Panc1 (cell line): ENCODE data around the gene LYSMD3. TPM values are rescaled to one million over a fixed set of nuclear protein-coding genes. Genes with fewer than 3 reads are reported as not detected.

Experiments
- ATAC-seq: fragments of 200-7000 bp; cut with Tn5 transposase; 2 replicates; pipeline ENCODE4 v1.9.1; 2020; ENCODE audit warnings: mild to moderate bottlenecking, moderate library complexity
- BruUV-seq: library from RNA; stranded (reverse); fragments of 400-500 nt; replicated peaks from 2 replicates; lab custom pipeline; 2021; lab: Mats Ljungman, UMichigan
- CTCF ChIA-PET: fragments of 300-600 bp; sonication (Branson Sonifier 250); formaldehyde crosslinking; loops from one replicate; lab custom pipeline; 2022; ENCODE audit warnings: antibody characterized with exemption; lab: Charles Lee
- POLR2A ChIA-PET: fragments of 300-600 bp; sonication (Branson Sonifier 250); formaldehyde crosslinking; loops from one replicate; lab custom pipeline; 2022; ENCODE audit warnings: antibody characterized with exemption; lab: Charles Lee
- DNase-seq: peaks from one replicate; pipeline ENCODE4 v3.0.0-alpha.2; 2010; ENCODE audit warnings: low read depth, low spot score
- H3K27ac ChIP-seq: 2 replicates; pipeline ENCODE4 v1.5.1; 2011; ENCODE audit warnings: mild to moderate bottlenecking, low read length, inconsistent platforms
- H3K27me3 ChIP-seq: fragments of 200-500 bp; sonication (Bioruptor generic); 2 replicates; pipeline ENCODE4 v1.6.0; 2014; ENCODE audit warnings: low read length, inconsistent platforms; ENCODE audit not compliant: control insufficient read depth, insufficient read depth
- H3K36me3 ChIP-seq: fragments of 200-500 bp; sonication (Bioruptor generic); 2 replicates; pipeline ENCODE4 v1.5.1; 2014; ENCODE audit warnings: inconsistent platforms, mild to moderate bottlenecking, low read length, moderate library complexity; ENCODE audit not compliant: control insufficient read depth, insufficient read depth
- H3K4me1 ChIP-seq: 2 replicates; pipeline ENCODE4 v1.5.1; 2011; ENCODE audit warnings: inconsistent platforms, mild to moderate bottlenecking, low read length, moderate library complexity; ENCODE audit not compliant: control insufficient read depth, insufficient read depth
- H3K4me3 ChIP-seq, 2 experiments: 2 replicates each; pipeline ENCODE4 v1.5.1; 2011 to 2012; ENCODE audit warnings: low read depth in 2 of 2, low read length in 2 of 2, mild to moderate bottlenecking in 2 of 2, inconsistent platforms in 1 of 2, moderate library complexity in 1 of 2
- H3K9me3 ChIP-seq: fragments of 200-500 bp; sonication (Bioruptor generic); 2 replicates; pipeline ENCODE4 v1.5.1; 2014; ENCODE audit warnings: low read depth, mild to moderate bottlenecking, inconsistent platforms, low read length, moderate library complexity; ENCODE audit not compliant: control insufficient read depth, insufficient read depth
- CTCF ChIP-seq: fragments of 450-650 bp; IDR thresholded peaks from 2 replicates; pipeline ENCODE4 v1.5.1; 2017; ENCODE audit warnings: mild to moderate bottlenecking
- POLR2AphosphoS5 ChIP-seq: IDR thresholded peaks from 2 replicates; pipeline ENCODE4 v1.6.1; 2012; ENCODE audit warnings: mild to moderate bottlenecking, low read depth, low read length, moderate library complexity
- SIN3A ChIP-seq: IDR thresholded peaks from 2 replicates; pipeline ENCODE4 v1.6.1; 2012; ENCODE audit warnings: low read depth, mild to moderate bottlenecking, low read length, moderate library complexity, borderline replicate concordance; ENCODE audit not compliant: insufficient read depth
- TCF7L2 ChIP-seq: IDR thresholded peaks from 2 replicates; pipeline ENCODE4 v1.6.1; 2011; ENCODE audit warnings: mild to moderate bottlenecking, low read depth, low read length, inconsistent platforms
- in situ Hi-C: cut with HindIII; loops from 2 replicates; pipeline ENCODE4 v1.10.0; 2016; ENCODE audit warnings: low sequenced_read_pairs, low pct_unique_long_range_greater_than_20kb
- intact Hi-C: fragments of 100-400 bp; cut with micrococcal nuclease; formaldehyde crosslinking; loops from one replicate; pipeline ENCODE4 v1.10.0; 2022; ENCODE audit not compliant: unreplicated experiment
- total RNA-seq: library from RNA; stranded (reverse); gene quantifications from one replicate; pipeline ENCODE4 v1.2.1, GENCODE V29; 2021; ENCODE audit not compliant: unreplicated experiment
- TF ChIP-seq, protein P1 (sequence below), 2 experiments: IDR thresholded peaks; 2 replicates each; pipeline ENCODE4 v1.6.1; 2011 to 2012; ENCODE audit warnings: low read depth in 2 of 2, control low read depth in 1 of 2, low read length in 1 of 2, mild to moderate bottlenecking in 1 of 2, moderate library complexity in 1 of 2; ENCODE audit not compliant: insufficient read depth in 1 of 2

The LYSMD3 gene
- total RNA-seq, 1 experiment from 2014 or later = 16.0 TPM

DNA sequence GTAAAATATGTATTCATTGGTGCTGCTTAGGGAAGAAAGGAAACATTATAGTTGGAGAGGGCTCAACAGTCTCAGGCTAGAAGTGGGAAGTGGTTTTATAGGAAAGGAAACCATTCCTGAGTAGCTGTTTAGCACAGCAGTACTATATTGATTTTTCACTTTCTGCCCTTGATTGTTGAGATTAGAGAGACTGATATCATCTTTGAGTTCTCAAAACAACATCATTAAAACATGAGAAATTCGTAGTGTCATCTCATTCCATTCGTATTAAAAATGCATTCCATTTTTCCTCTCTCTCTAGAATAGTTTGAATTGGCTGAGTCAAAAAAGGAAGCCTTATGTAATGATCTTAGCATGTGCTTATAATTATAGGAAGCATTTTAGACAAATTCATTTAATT is 40.6 kb downstream of the LYSMD3 start:
- ChIA-PET POLR2A (no interaction called here), CTCF (no interaction called here)
- Histone ChIP-seq H3K27me3 (no peaks in the 10 kb centered on the region), H3K9me3 (no peaks in the 10 kb centered on the region), H3K27ac (no peak overlapping the region), H3K4me1 (no peaks in the 10 kb centered on the region), H3K36me3 (peaks cover 8% of the 10 kb centered on the region), H3K4me3 (no peak overlapping the region)
- no peak for DNase-seq
- no peak for TF ChIP-seq SIN3A
- no peak for TF ChIP-seq TCF7L2
- in situ Hi-C loops = no loop called here
- ATAC-seq = peak; percentile 70
- no TSS peak for BruUV-seq
- intact Hi-C loops = no loop called here

GRCh38 chr5:90484540-90484939 is 44.8 kb downstream of the LYSMD3 start:
- H3K9me3 ChIP-seq = no peaks in the 10 kb centered on the region

More at GRCh38 chr5:90484540-90484939, 44.8 kb downstream of the LYSMD3 start:
- no peak overlapping the region for H3K4me3 ChIP-seq
- intact Hi-C loops = no loop called here
- ATAC-seq (no peak), DNase-seq (no peak)
- peaks cover 8% of the 10 kb centered on the region for H3K36me3 ChIP-seq
- TF ChIP-seq TCF7L2 = no peak
- no peak for TF ChIP-seq CTCF
- TF ChIP-seq, protein P1, sequence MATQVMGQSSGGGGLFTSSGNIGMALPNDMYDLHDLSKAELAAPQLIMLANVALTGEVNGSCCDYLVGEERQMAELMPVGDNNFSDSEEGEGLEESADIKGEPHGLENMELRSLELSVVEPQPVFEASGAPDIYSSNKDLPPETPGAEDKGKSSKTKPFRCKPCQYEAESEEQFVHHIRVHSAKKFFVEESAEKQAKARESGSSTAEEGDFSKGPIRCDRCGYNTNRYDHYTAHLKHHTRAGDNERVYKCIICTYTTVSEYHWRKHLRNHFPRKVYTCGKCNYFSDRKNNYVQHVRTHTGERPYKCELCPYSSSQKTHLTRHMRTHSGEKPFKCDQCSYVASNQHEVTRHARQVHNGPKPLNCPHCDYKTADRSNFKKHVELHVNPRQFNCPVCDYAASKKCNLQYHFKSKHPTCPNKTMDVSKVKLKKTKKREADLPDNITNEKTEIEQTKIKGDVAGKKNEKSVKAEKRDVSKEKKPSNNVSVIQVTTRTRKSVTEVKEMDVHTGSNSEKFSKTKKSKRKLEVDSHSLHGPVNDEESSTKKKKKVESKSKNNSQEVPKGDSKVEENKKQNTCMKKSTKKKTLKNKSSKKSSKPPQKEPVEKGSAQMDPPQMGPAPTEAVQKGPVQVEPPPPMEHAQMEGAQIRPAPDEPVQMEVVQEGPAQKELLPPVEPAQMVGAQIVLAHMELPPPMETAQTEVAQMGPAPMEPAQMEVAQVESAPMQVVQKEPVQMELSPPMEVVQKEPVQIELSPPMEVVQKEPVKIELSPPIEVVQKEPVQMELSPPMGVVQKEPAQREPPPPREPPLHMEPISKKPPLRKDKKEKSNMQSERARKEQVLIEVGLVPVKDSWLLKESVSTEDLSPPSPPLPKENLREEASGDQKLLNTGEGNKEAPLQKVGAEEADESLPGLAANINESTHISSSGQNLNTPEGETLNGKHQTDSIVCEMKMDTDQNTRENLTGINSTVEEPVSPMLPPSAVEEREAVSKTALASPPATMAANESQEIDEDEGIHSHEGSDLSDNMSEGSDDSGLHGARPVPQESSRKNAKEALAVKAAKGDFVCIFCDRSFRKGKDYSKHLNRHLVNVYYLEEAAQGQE (IDR thresholded peaks at IDR 0.05; ENCODE audit: insufficient read depth in 1 of 2, low read depth in 2 of 2, low read length in 1 of 2) = no peak
- TF ChIP-seq SIN3A = no peak
- no peak for TF ChIP-seq POLR2AphosphoS5
- no peak overlapping the region for H3K27ac ChIP-seq
- in situ Hi-C loops = no loop called here
- H3K4me1 ChIP-seq = no peaks in the 10 kb centered on the region
- ChIA-PET CTCF (no interaction called here), POLR2A (no interaction called here)
- no peaks in the 10 kb centered on the region for H3K27me3 ChIP-seq
- BruUV-seq = no TSS peak
